Measurements from ENCODE around the gene PEX5.
"Not testable (repeated sequence)": the region's sequence is repeated elsewhere in the genome, so short reads cannot be mapped to it uniquely, and the experiment has no call there.

DNA sequence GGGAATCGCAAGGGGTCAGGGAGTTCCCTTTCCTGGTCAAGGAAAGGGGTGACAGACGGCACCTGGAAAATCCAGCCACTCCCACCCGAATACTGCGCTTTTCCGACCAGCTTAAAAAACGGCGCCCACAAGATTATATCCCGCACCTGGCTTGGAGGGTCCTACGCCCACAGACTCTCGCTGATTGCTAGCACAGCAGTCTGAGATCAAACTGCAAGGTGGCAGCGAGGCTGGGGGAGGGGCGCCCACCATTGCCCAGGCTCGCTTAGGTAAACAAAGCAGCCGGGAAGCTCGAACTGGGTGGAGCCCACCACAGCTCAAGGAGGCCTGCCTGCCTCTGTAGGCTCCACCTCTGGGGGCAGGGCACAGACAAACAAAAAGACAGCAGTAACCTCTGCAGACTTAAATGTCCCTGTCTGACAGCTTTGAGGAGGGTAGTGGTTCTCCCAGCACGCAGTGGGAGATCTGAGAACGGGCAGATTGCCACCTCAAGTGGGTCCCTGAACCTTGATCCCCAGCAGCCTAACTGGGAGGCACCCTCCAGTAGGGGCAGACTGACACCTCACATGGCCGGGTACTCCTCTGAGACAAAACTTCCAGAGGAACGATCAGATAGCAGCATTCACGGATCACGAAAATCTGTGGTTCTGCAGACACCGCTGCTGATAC lies 62.0 kb downstream of the PEX5 start:
- TF ChIP-seq POLR2A (IDR thresholded peaks at IDR 0.05); CTCF (IDR thresholded peaks at IDR 0.05); POLR2AphosphoS5 (IDR thresholded peaks at IDR 0.05; ENCODE audit: insufficient read depth in 1 of 2, low read depth in 1 of 2): not testable (repeated sequence)

Measured in vagina (tissue), 2 donors.